NCI-H1436 (cell line): ENCODE results near the gene HES6.

Experiments used
- DNase-seq: peaks from one replicate; lab custom pipeline; 2025; lab: John Stamatoyannopoulos, UW

HES6 gene, protein sequence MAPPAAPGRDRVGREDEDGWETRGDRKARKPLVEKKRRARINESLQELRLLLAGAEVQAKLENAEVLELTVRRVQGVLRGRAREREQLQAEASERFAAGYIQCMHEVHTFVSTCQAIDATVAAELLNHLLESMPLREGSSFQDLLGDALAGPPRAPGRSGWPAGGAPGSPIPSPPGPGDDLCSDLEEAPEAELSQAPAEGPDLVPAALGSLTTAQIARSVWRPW

DNA sequence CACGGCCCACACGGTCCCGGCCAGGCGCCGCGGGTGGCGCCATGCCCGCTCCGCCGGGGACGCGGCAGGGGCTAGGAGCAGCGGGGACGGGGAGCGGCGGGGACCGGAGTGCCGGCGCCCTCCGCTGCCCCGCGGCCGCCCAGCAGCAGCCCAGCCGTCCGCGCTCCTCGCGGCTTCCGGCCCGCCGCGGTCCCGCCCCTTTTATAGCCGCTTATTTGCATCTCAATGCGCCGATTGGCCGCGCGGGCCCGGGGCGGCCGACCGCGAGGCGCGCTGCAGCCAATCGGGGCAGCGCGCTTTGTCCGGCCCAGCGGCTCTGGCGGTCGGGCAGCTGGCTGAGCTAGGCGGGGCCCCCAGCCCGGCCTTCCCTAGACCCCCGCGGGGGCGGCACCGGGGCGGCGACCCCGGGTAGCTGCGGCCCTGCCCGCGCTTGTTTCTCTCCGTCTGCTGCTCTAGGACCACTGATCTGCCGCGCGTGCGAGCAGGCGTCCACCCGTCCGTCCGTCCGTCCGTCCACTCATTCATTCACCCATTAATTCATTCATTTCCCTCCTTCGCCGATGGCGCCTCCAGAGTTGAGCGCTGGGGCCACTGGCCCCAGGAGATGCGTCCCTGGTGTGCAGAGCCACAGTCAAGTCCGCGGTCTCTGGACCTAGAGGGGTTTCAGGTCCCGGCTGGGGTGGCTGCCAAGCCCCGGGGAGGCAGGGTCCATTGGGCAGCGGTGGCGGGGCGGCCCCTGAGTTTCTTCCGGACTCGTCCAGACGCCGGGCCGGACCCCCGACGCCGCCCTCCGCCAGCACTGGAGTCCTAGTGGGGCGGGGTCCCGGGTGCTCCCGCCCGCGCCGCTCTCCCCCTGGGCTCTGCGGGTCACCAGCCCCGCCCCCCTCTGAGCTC, at the start of gene HES6:
HES6 (minus strand) TSS at position 176 of the 894 bp plus-strand sequence; CDS start at position 43, 133 bp downstream.
- DNase-seq = peak; percentile 92

DNA sequence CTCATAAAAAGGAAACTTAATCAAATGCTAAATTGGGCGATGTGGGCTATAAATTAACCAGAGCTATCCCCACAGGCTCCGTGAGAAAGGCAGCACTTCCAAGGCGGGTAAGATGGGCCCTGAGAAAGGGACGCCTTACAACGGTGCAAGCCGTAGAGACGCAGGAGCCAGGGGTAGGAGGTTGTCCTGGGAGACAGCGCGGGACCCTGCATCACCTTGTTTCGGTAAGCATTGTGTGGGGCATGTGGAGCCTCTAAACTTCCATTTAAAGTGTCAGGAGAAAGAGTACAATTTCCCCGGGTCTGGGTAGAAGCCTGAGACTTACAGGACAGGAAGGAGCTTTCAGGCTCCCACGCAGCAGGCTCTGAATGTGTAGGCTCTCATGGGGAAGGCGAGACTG, 49.7 kb upstream of the HES6 start:
- no peak for DNase-seq

DNA sequence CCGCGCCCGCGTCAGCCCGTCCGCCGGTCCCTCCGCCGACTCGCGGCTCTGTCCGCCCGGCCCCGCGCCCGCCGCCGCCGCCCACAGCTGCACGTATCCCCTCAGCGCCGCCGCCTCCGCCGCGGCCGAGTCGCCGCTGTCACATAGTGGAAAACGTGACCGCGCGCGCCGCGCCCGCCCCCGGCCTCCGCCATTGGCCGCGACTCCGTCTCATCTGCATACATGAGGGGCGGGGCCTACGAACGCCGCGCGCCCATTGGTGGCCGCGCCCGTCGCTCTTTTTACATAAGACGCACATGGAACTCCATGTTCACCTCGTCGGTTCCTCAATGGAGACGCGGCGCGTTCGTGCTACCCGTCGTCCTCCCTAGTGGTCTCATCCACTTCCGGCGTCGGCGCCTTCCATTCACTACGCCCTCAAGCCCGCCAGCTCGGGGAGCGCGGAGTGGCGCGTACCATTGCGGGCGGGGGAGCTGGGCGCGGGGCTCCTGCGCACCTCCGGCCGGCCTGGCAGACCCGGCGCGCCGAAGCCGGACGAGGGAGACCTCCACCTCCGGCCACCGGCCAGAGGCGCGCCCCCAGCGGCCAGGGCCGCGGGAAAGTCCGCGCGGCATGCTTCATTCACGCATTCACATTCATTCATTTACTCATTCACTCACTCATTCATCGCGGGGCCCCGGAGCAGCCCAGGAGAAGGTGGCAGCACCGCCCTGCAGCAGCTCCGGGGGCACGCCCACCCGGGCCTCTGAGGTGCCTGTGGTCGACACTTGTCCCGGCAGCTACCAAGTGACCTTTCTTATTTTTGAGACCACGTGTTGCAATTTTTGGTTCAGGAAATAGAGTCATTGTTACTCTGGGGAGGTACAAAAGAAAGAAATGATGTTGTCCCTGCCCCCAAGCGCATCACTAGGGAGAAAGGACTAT, 49.1 kb upstream of the HES6 start:
- peak; percentile 98 for DNase-seq

DNA sequence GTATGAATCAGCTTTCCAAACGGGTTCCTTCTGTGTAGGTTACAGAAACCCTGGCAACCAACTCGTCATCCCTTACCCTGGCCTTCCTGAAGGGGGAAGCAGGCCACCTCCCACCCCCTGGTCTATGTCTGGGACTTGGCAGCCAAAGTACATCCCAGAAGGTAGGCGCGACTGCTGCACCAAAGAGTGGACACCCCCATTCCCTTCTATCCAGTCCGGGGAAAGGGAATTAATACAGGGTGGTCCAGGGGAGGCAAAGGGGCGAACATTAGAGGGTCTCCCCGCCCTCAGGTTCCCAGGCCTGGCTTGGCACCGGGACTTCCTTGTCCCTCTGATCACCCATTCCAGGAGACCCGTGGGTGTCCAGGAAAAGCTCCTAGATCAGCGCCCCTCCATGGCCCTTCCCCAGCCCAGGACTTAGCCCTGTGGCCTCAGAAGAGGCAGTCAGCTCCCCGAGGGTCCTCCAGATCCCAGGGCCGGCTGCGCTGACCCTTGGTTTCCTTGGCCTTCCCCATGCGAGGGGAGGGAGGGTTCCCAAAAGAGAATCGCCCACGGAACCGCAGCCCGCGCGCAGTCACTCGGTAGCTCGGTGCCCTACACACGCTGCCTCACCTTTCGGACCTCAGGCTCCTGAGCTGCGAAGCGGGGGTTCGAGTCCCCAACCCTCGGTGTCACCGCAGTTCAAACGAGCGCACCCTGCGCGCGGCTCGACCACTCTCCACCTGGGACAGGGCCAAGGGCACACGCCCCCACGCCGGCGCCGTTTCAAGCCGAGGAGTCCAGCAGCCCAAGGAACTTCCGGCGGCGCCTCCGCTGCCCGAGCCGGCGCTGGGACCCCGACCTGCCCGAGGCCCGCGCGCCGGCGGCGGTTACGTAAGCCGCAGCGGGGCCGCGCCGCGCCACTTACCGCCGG, 48.2 kb upstream of the HES6 start, which contains the start of gene PER2:
PER2 (minus strand) TSS at position 874 of the 913 bp plus-strand sequence. CDS start 10,674 bp downstream, outside the sequence.
- DNase-seq = peak; percentile 26

DNA sequence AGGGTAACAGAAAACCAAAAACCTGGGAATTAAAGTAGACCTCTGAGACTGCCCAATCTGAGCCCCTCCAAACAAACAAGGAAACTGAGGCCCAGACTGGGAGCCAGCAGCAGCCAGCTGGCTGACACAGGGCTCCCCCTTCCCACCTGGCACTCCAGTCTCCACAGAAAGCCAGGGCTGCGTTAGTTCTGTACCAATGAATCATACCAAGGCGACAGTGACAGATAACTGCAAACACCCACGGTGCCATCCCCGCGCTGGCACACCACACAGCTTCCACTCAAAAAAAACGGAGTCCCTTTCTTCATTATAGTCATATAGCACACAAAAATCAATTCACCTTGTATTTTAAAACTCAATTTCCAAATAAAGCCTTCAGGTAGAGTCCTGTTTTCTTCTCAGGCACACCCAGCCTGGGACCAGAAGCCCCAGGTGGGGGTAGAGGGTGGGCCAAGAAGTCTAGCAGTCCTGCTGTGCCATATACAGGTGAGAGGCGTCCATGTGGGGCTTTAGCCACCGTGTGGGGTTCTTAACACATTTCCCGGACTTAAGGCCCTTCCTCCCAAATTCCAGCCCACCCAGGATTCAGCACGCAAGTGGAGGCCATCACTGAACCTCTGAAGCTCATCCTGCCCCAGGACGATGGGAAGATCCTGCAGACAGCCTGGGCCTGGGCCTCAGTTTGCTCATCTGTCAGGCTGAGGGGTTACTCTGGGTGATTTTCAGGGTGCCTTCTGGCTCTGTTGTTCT, 47.3 kb upstream of the HES6 start:
- DNase-seq = no peak

DNA sequence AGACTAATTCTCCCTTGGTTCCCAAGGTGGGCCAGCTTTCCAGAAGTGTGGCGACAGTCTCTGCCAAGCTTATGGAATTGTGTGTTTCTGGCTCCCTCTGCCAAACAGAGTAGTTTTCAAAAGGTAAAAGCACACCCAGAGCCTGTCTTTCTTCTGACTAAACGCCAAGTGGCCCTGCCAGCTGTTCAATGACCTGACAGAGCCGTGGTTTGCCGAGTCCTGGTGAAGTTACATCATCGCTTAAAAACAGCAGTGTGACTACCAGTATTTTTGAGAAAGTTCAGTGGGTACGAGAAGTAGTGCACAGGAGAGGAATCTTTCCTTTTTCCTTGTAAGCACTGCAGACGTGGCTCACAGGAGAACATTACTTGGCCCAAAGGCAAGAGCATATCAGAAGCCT, 46.7 kb upstream of the HES6 start:
- DNase-seq = no peak

DNA sequence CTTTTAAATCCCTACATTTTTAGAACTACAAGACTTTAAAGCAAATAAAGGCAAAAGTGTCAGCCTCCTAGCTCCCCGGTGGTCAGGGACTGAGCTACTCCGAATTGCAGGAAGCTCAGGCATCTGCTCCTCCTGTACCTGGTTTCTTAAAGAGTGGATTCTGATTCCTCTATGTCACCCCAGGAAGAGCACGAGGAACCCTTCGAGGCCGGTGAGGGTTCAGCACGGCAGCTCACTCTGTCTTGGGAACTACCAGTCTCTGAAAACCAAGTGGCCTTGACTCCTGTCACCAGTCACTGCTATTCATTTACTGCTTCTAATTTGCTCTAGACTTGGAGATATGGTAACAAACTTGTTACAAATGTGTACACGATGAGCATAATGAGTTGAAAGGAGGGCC, 46.3 kb upstream of the HES6 start:
- DNase-seq = no peak

DNA sequence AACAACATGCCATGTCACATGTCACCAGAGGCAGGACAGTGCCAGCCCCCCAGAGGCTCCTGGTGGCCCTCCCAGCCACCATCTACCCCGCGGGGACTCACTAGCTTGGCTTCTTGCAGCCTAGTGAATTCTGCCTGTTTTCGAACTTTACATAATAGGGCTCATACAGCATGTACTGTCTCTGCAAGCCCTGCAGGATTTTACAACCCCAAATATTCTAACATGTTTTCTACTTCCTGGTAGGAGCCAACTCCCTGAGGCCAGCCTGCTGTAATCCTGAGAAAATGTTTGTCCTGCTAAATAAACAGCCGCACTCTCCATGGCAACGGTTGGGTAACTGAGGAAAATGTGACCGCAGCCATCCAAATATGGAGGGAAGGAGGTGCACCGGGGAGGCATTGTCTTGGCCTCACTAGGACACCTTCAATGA, 45.8 kb upstream of the HES6 start:
- DNase-seq = no peak

DNA sequence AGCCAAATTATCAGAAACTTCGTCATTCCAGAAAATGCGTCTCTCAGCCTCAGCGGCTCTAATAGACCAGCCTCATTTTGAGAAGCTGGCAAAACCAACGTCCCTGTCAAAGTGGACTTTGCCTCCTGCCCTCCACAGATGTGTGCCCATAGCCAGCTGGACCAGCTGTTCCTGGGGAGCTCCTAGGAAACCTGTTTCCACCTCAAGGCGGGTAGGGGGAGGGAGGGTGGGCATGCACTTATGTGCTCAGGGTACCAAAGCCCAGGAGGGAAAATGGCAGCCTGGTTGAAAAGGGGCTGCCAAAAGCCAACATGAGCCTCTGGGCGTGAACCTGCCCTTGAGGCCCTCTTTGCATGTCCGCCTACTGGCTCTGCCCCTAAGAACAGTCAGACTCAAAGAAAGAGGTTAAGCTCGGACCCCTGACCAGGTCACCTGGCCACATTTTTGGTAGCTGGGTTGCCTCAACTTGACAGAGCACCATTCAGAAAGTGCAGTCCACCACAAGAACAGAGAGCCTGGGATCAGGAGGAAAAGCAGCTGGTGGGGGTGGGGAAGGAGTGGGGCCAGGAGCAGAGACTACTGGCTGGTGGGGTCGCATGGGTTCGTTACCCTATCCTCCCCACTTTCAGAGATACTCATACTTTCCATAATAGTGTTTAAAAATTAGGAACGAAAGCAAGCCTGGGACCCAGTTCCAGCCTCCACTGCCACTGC, 45.1 kb upstream of the HES6 start:
- DNase-seq = no peak

DNA sequence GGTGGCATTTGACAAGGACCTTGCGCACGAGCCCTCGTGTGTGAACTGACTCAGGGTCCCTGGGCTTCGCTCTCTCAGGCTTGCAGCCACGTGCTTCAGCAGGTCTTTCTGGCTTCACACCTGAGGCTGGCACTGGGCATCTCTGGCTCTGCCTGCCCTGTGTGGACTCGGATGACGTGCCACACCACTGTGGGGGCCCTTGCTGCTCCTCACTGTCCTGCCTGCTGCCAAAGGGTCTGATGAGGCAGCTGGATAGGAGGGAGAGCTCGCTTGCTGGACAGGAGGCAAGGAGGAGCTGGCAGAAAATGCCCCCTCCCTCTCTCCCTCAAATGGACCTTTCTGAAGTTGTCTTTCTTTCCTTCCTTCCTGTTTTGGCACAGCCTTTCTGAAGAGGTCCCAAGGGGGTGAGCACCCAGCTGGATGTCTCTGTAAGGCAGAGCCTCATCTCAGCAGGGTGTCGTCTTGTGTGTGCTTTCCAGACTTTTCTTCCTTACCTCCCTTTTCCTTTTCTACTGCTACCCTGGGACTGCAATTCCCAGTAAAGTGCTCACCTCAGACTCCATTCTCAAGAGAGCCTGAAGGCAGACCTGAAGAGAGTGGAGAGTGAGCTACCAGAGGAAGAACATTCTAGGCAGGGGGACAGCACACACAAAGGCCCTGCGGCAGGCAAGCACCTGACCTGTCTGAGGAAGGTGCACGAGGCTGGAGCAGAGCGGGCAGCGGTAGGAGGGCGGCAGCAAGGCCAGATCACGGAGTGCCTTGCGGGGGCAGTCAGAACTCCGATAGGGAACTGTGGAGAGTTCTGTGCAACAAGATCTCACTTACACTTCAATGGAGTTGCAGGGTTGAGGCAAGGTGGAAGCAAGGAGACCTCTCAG, 43.3 kb upstream of the HES6 start:
- DNase-seq = no peak

DNA sequence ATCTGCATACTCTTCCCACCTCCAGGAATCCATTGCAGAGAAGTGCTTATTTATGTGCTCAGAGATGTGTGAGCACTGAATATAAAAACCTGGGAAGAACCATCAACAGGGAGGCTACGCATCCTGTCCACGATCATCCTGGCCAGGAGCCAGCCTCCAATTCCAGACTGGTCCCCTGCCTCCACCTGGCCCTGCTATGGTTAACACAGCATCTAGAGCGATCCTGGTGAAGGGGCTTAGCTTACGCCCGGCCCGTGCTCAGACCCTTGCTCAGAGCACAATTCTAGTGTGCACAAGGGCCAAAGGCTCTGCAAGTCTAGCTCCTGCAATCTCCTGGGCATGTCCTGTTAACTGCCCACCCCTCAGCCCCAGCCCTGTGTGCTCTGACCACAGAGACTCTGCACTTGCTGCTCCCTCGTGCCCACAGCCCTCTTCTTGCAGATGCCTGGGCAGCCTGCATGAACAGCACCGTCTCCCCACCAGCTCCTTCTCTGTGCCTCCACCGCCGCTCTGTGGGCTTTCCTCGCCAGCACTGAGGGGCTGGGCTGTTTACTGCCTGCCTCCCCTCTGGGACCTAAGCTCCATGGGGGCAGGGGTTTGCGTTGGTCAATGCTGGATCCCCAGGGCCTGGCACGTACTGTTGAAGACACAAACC, 42.1 kb upstream of the HES6 start:
- no peak for DNase-seq

DNA sequence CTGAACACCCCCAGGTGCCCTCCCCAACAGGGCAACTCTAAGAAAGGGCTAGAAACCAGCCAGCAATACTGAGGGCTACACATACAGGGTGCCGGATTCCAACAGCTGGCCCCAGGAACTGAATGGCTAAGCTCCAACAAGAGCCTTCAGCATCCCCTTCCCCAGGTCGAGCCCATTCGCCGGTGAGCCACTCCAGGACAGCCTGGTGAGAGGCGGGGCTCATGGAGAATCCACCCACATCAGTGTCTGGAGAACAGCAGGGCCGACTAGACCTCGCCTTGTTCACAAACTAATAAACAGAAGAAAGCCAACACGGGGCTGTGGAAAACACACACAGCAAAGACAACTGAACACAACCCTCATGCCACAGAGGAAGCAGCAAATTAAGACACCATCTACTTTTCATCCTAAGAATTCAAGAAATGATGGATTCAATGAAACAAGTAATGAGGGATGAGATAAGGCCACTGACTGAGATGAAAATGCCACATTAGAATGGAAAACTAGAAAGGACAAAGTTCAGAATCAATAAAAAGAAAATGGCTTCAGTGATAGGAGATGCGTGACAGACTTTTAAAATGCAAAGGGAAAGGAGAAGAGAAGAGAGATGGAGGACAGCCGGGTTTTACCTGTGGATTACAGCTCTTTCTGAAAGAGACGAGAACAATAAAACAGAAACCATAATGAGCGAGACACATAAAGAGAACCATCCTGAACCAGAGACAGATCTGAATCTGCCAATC, 40.4 kb upstream of the HES6 start:
- DNase-seq = no peak

DNA sequence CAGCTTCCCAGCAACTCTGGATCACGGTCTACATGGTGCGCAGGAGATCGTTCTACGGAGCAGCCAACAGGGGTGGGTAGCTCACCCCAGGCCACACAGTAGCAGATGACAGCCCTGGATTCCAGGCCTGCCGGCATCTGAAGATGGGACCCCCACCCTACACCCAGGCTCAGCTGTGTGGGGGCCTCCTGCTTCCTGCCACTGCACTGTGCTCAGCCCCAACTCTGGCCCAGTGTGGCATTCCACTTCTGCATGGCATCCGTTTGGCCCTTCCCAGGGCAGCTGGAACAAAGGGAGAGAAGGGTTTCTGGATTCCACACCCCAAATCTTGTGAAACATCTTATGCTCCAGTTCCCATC, 39.5 kb upstream of the HES6 start:
- no peak for DNase-seq

DNA sequence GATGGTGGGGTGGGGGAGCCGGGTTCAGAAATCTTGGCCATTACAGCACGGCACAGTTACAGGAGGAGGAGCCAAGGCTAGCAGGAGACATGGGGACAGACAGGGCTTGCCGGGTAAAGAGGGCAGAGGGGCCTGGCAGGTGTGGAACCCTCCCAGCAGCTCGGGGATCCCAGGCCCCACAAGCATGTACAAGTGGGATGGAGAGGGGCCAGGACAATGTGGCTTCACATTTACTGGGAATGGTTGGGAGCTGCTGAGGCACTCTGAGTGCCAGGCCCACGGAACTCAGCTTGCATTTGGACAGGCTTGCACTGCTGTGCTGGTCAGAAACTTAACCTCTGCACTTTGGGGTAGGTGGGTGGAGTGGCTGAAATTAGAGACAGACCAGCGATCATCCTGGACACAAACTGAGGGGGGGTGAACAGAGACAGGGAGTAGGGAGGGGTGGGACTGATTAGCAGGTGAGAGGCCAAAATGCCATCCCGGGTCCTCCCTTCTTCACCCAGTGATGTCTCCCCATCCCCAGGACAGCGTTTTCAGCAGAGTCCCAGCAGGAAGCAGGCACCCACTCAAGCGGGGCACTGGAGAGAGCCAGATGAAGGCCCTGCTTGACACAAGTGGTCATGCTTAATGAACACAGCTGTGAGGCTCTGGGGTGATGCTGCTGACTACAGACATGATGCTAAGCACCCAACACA, 38.9 kb upstream of the HES6 start:
- no peak for DNase-seq

DNA sequence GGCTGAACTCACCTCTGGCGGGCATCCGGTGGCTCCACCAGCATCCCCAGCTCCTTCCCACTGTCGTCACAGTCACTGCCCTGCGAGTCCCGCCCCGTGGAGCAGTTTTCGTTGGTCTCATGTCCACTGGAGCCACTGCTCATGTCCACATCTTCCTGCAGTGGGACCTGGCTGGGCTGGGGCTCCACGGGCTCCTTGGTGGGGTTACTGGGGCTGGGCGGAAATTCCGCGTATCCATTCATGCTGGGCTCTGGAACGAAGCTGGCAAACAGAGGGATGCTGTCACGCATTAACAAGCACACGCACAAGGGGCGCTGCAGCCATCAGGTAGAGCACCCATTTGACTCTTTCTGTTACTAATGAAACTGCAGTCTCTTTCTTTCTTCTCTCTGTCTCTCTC, 37.9 kb upstream of the HES6 start:
- no peak for DNase-seq

DNA sequence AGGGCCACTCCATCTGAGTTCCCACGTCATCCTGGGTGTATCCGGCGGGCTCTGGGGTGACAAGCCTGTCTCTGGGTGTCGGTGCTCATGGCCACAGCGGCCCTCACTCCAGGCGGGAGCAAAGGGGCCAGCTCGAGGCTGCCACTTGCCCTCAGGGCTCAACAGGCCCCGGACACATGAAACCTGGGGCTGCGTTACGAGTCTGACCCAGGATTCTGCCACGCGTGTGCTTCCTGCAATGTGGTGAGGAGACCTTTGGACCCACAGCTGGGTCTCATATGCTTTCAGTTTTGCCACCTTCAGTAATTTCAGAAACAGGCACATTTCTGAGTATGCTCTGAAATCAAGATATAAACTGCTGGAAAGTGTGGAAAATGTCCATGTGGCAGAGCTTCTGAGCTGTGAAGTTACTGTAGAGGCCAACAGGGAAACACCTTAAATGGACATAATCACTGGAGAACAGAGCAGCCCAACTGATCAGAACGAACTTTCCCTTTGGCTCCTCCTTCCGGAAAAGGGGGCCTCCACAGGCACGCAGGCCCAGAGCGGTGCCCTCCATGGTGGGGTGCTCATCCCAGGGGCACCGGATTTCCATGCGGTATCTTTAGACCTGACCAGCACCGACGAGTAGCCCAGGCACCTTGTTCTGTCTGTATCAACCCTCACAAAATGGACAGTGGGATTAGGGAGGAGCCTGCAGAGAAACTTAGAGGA, 34.5 kb upstream of the HES6 start:
- no peak for DNase-seq
